ENCODE data around the gene RAB6A.

Gene RAB6A

GRCh38 chr11:73750228-73750627 is 10.6 kb downstream of the RAB6A start:
- Histone ChIP-seq H3K4me1 (ENCODE audit: insufficient read depth, poor library complexity, severe bottlenecking) (no peaks in the 10 kb centered on the region), H3K27ac (ENCODE audit: poor library complexity, severe bottlenecking) (no peak overlapping the region)
- ATAC-seq (ENCODE audit: low read depth) = no peak

GRCh38 chr11:73749118-73749517 is 11.8 kb downstream of the RAB6A start:
- no peaks in the 10 kb centered on the region for H3K4me1 ChIP-seq (ENCODE audit: insufficient read depth, poor library complexity, severe bottlenecking)
- TF ChIP-seq, protein P1, sequence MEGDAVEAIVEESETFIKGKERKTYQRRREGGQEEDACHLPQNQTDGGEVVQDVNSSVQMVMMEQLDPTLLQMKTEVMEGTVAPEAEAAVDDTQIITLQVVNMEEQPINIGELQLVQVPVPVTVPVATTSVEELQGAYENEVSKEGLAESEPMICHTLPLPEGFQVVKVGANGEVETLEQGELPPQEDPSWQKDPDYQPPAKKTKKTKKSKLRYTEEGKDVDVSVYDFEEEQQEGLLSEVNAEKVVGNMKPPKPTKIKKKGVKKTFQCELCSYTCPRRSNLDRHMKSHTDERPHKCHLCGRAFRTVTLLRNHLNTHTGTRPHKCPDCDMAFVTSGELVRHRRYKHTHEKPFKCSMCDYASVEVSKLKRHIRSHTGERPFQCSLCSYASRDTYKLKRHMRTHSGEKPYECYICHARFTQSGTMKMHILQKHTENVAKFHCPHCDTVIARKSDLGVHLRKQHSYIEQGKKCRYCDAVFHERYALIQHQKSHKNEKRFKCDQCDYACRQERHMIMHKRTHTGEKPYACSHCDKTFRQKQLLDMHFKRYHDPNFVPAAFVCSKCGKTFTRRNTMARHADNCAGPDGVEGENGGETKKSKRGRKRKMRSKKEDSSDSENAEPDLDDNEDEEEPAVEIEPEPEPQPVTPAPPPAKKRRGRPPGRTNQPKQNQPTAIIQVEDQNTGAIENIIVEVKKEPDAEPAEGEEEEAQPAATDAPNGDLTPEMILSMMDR (IDR thresholded peaks at IDR 0.05; ENCODE audit: poor library complexity, severe bottlenecking) = no peak
- no peaks in the 10 kb centered on the region for H3K27me3 ChIP-seq (ENCODE audit: insufficient read depth, poor library complexity, severe bottlenecking)
- H3K9me3 ChIP-seq (ENCODE audit: severe bottlenecking) = no peaks in the 10 kb centered on the region
- ATAC-seq (ENCODE audit: low read depth) (no peak), DNase-seq (ENCODE audit: low spot score) (no peak)
- no peak overlapping the region for H3K4me3 ChIP-seq (ENCODE audit: severe bottlenecking)
- no peak overlapping the region for H3K27ac ChIP-seq (ENCODE audit: poor library complexity, severe bottlenecking)
- H3K36me3 ChIP-seq (ENCODE audit: low read depth) = peaks cover 9% of the 10 kb centered on the region; the same call in 1 of the 2 replicates

More at GRCh38 chr11:73750228-73750627, 10.6 kb downstream of the RAB6A start:
- no peak overlapping the region for H3K4me3 ChIP-seq (ENCODE audit: severe bottlenecking)
- H3K27me3 ChIP-seq (ENCODE audit: insufficient read depth, poor library complexity, severe bottlenecking) = no peaks in the 10 kb centered on the region
- peaks cover 9% of the 10 kb centered on the region; the same call in 1 of the 2 replicates for H3K36me3 ChIP-seq (ENCODE audit: low read depth)
- no peaks in the 10 kb centered on the region for H3K9me3 ChIP-seq (ENCODE audit: severe bottlenecking)
- no peak for DNase-seq (ENCODE audit: low spot score)
- TF ChIP-seq, protein P1 (IDR thresholded peaks at IDR 0.05; ENCODE audit: poor library complexity, severe bottlenecking) = no peak

GRCh38 chr11:73748300-73748699 is 12.6 kb downstream of the RAB6A start:
- no peak for DNase-seq (ENCODE audit: low spot score)
- no peak overlapping the region for H3K27ac ChIP-seq (ENCODE audit: poor library complexity, severe bottlenecking)
- TF ChIP-seq, protein P1 (IDR thresholded peaks at IDR 0.05; ENCODE audit: poor library complexity, severe bottlenecking) = no peak
- no peak for ATAC-seq (ENCODE audit: low read depth)
- no peaks in the 10 kb centered on the region for H3K9me3 ChIP-seq (ENCODE audit: severe bottlenecking)
- peaks cover 9% of the 10 kb centered on the region; the same call in 1 of the 2 replicates for H3K36me3 ChIP-seq (ENCODE audit: low read depth)
- no peaks in the 10 kb centered on the region for H3K27me3 ChIP-seq (ENCODE audit: insufficient read depth, poor library complexity, severe bottlenecking)
- H3K4me1 ChIP-seq (ENCODE audit: insufficient read depth, poor library complexity, severe bottlenecking) = no peaks in the 10 kb centered on the region
- no peak overlapping the region for H3K4me3 ChIP-seq (ENCODE audit: severe bottlenecking)

DNA sequence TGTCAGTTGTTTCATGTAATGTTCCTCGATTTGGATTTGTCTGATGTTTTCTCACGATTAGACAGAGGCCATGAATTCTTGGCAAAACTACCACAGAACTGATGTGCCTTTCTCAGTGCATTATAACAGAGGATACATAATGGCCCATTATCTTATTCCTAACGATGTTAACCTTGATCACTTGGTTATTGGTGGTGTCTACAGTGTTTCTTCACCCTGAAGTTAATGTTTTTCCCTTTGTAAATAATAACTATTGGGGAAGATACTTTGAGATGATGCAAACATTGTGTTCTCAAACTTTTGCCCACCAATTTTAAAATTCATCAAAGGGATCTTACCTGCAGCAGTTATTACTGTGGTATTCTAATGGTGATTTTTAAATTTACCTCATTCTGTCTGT is 13.1 kb downstream of the RAB6A start:
- H3K27me3 ChIP-seq (ENCODE audit: insufficient read depth, poor library complexity, severe bottlenecking) = no peaks in the 10 kb centered on the region
- no peaks in the 10 kb centered on the region for H3K9me3 ChIP-seq (ENCODE audit: severe bottlenecking)
- no peaks in the 10 kb centered on the region for H3K4me1 ChIP-seq (ENCODE audit: insufficient read depth, poor library complexity, severe bottlenecking)
- ATAC-seq (ENCODE audit: low read depth) = no peak
- no peak for DNase-seq (ENCODE audit: low spot score)
- H3K27ac ChIP-seq (ENCODE audit: poor library complexity, severe bottlenecking) = no peak overlapping the region
- H3K36me3 ChIP-seq (ENCODE audit: low read depth) = peaks cover 9% of the 10 kb centered on the region; the same call in 1 of the 2 replicates
- H3K4me3 ChIP-seq (ENCODE audit: severe bottlenecking) = no peak overlapping the region
- TF ChIP-seq, protein P1 (IDR thresholded peaks at IDR 0.05; ENCODE audit: poor library complexity, severe bottlenecking) = no peak

DNA sequence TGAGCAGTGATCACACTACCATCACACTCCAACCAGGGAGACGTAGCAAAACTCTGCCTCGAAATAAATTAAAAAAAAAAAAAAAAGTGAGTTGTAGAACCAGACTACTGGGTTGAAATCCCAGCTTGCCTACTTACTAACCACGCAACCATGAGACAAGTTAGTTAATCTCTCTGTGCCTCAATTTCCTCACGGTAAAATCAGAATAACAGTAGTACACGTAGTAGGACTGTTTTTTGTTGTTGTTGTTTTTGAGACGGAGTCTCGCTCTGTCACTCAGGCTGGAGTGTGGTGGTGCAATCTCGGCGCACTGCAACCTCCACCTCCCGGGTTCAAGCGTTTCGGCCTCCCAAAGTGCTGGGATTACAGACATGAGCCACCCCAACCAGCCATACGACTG is 14.2 kb downstream of the RAB6A start:
- no peaks in the 10 kb centered on the region for H3K27me3 ChIP-seq (ENCODE audit: insufficient read depth, poor library complexity, severe bottlenecking)
- H3K4me3 ChIP-seq (ENCODE audit: severe bottlenecking) = no peak overlapping the region
- TF ChIP-seq, protein P1 (IDR thresholded peaks at IDR 0.05; ENCODE audit: poor library complexity, severe bottlenecking) = no peak
- no peak for ATAC-seq (ENCODE audit: low read depth)
- H3K36me3 ChIP-seq (ENCODE audit: low read depth) = peaks cover 7% of the 10 kb centered on the region; the same call in 1 of the 2 replicates
- no peaks in the 10 kb centered on the region for H3K9me3 ChIP-seq (ENCODE audit: severe bottlenecking)
- no peak overlapping the region for H3K27ac ChIP-seq (ENCODE audit: poor library complexity, severe bottlenecking)
- no peaks in the 10 kb centered on the region for H3K4me1 ChIP-seq (ENCODE audit: insufficient read depth, poor library complexity, severe bottlenecking)
- DNase-seq (ENCODE audit: low spot score) = no peak
